Measurements from ENCODE around the gene FBXO36. TPM values are rescaled to one million over a fixed set of nuclear protein-coding genes. Genes with fewer than 3 reads are reported as not detected.

FBXO36 gene
- total RNA-seq, 3 donors from 2014 or later, result 0.76 to 0.84 (median 0.81) TPM

GRCh38 chr2:229970406-229970805 lies 48.1 kb downstream of the FBXO36 start:
- no peaks in the 10 kb centered on the region for H3K4me1 Mint-ChIP-seq (ENCODE audit: low read depth)
- H3K9me3 Mint-ChIP-seq, result no peaks in the 10 kb centered on the region
- H3K4me3 Mint-ChIP-seq, result no peak overlapping the region
- DNase-seq (no peak), ATAC-seq (no peak)
- H3K36me3 Mint-ChIP-seq (ENCODE audit: insufficient read depth), result peaks cover 2% of the 10 kb centered on the region
- no peaks in the 10 kb centered on the region for H3K27me3 Mint-ChIP-seq (ENCODE audit: low read depth)

GRCh38 chr2:229971298-229971790 lies 49.0 kb downstream of the FBXO36 start:
- H3K4me3 Mint-ChIP-seq, result no peak overlapping the region

DNA sequence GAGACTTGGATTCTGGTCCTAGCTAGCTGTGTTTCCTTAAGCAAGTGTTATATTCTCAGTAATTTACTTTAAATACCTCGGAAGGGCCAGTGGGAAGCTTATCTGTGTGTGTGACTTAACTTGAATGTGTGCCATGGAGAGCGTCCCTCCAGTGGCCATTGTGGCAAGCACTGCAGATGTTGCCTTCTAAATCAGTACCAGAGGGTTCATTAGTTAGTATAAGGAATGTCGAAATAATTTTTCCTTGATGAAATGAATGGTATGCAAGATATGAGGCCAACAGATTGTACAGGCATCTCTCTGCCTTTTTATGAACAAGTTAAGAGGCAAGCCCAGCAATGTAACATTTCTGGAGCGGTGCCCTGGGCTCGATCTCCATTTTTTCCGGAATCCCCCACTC lies 52.0 kb downstream of the FBXO36 start:
- H3K27me3 Mint-ChIP-seq (ENCODE audit: low read depth), result no peaks in the 10 kb centered on the region
- H3K4me3 Mint-ChIP-seq, result no peak overlapping the region
- H3K9me3 Mint-ChIP-seq, result no peaks in the 10 kb centered on the region
- no peak for ATAC-seq
- peaks cover 2% of the 10 kb centered on the region for H3K36me3 Mint-ChIP-seq (ENCODE audit: insufficient read depth)
- H3K4me1 Mint-ChIP-seq (ENCODE audit: low read depth), result no peaks in the 10 kb centered on the region
- no peak for DNase-seq

More at GRCh38 chr2:229971298-229971790, 49.0 kb downstream of the FBXO36 start:
- Mint-ChIP-seq H3K36me3 (ENCODE audit: insufficient read depth) (peaks cover 2% of the 10 kb centered on the region), H3K9me3 (no peaks in the 10 kb centered on the region), H3K4me1 (ENCODE audit: low read depth) (no peaks in the 10 kb centered on the region), H3K27me3 (ENCODE audit: low read depth) (no peaks in the 10 kb centered on the region)
- no peak for ATAC-seq
- DNase-seq, result no peak

DNA sequence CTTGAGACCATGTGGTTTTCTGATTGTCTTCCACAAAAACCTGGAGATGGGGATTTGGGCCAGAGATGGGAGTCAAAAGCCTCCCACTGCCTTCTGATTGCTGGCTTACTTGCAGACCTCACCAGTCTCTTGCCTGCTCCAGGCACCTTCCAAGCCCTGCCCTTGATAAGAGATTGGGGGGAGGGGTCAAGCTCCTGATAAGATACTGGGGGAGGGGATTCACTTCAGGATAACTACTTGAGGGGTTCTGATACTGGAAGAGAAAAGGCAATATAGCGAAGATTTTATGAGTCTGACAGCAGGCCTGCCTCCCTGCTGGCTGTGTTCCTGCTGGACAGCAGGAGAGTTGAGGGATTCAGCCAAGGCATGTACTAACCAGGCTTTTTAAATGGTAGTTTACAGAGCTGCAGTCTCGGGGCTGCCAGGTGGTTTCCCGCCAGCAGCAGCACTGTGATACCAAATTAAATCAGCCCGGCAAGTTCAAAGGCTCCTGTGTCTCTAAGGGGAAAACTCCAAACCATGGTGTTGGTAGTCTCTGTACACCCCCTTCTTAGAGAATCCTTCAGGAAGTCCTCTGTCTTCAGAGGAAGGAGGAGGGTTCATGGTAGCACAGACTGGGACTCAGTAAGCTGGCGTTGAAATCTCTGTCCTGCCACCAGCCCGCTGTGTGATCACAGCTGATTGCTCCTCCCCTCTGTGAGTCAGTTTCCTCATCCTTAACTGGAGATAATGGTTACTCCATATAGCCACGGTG lies 58.3 kb downstream of the FBXO36 start:
- DNase-seq (no peak), ATAC-seq (peak; percentile 54 to 63)
- Mint-ChIP-seq H3K9me3 (no peaks in the 10 kb centered on the region), H3K4me1 (ENCODE audit: low read depth) (peaks cover 7% of the 10 kb centered on the region), H3K4me3 (no peak overlapping the region), H3K27me3 (ENCODE audit: low read depth) (no peaks in the 10 kb centered on the region), H3K36me3 (ENCODE audit: insufficient read depth) (peaks cover 2% of the 10 kb centered on the region)

- no peak for ATAC-seq
- Mint-ChIP-seq H3K4me1 (ENCODE audit: low read depth) (no peaks in the 10 kb centered on the region), H3K36me3 (ENCODE audit: insufficient read depth) (peaks cover 2% of the 10 kb centered on the region)
Observed at GRCh38 chr2:229993236-229993635, 70.9 kb downstream of the FBXO36 start.

GRCh38 chr2:229996320-229996719 lies 74.0 kb downstream of the FBXO36 start:
- Mint-ChIP-seq H3K9me3 (no peaks in the 10 kb centered on the region), H3K4me1 (ENCODE audit: low read depth) (peaks cover 6% of the 10 kb centered on the region), H3K4me3 (no peak overlapping the region), H3K36me3 (ENCODE audit: insufficient read depth) (peaks cover 2% of the 10 kb centered on the region), H3K27me3 (ENCODE audit: low read depth) (no peaks in the 10 kb centered on the region)
- ATAC-seq (no peak), DNase-seq (no peak)

More at GRCh38 chr2:229993236-229993635, 70.9 kb downstream of the FBXO36 start:
- DNase-seq, result no peak
- H3K27me3 Mint-ChIP-seq (ENCODE audit: low read depth), result no peaks in the 10 kb centered on the region
- H3K4me3 Mint-ChIP-seq, result no peak overlapping the region
- H3K9me3 Mint-ChIP-seq, result no peaks in the 10 kb centered on the region

- DNase-seq (no peak), ATAC-seq (no peak)
- peaks cover 2% of the 10 kb centered on the region for H3K36me3 Mint-ChIP-seq (ENCODE audit: insufficient read depth)
- peaks cover 6% of the 10 kb centered on the region for H3K4me1 Mint-ChIP-seq (ENCODE audit: low read depth)
- H3K9me3 Mint-ChIP-seq, result no peaks in the 10 kb centered on the region
- H3K27me3 Mint-ChIP-seq (ENCODE audit: low read depth), result no peaks in the 10 kb centered on the region
- no peak overlapping the region for H3K4me3 Mint-ChIP-seq
Observed at GRCh38 chr2:229997565-229997964, 75.3 kb downstream of the FBXO36 start.

- H3K9me3 Mint-ChIP-seq, result no peaks in the 10 kb centered on the region
- no peak overlapping the region for H3K4me3 Mint-ChIP-seq
- no peak for DNase-seq
- ATAC-seq, result peak in 1 of 2 donors; percentile 32
- H3K4me1 Mint-ChIP-seq (ENCODE audit: low read depth), result peaks cover 6% of the 10 kb centered on the region
- peaks cover 2% of the 10 kb centered on the region for H3K36me3 Mint-ChIP-seq (ENCODE audit: insufficient read depth)
- no peaks in the 10 kb centered on the region for H3K27me3 Mint-ChIP-seq (ENCODE audit: low read depth)
Observed at GRCh38 chr2:230000118-230000841, 78.0 kb downstream of the FBXO36 start.

- H3K27me3 Mint-ChIP-seq (ENCODE audit: low read depth), result no peaks in the 10 kb centered on the region
- H3K9me3 Mint-ChIP-seq, result no peaks in the 10 kb centered on the region
- H3K4me3 Mint-ChIP-seq, result no peak overlapping the region
- ATAC-seq (peak; percentile 60 to 71), DNase-seq (peak; percentile 81)
- H3K36me3 Mint-ChIP-seq (ENCODE audit: insufficient read depth), result no peaks in the 10 kb centered on the region
- peaks cover 5% of the 10 kb centered on the region for H3K4me1 Mint-ChIP-seq (ENCODE audit: low read depth)
Observed at GRCh38 chr2:230007931-230008707, 85.8 kb downstream of the FBXO36 start.

DNA sequence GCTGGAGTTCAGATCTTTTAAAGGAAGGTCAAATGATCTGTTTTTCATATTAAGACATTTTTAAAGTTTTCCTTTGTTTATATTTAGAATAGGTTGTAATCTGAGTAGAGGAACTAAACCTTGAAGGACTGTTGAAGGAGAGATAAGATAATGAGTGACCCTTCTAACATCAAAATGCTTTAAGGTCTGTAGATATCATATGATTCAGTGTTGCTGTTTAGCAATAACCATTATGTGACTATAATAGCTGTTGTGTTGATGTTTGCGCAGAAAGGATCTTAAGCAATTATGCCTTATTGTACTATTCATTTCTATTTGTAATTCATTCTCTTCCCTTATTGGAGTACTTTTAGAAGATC lies 86.4 kb downstream of the FBXO36 start:
- Mint-ChIP-seq H3K9me3 (no peaks in the 10 kb centered on the region), H3K4me3 (no peak overlapping the region), H3K36me3 (ENCODE audit: insufficient read depth) (no peaks in the 10 kb centered on the region), H3K4me1 (ENCODE audit: low read depth) (peaks cover 5% of the 10 kb centered on the region), H3K27me3 (ENCODE audit: low read depth) (no peaks in the 10 kb centered on the region)
- no peak for ATAC-seq
- no peak for DNase-seq

DNA sequence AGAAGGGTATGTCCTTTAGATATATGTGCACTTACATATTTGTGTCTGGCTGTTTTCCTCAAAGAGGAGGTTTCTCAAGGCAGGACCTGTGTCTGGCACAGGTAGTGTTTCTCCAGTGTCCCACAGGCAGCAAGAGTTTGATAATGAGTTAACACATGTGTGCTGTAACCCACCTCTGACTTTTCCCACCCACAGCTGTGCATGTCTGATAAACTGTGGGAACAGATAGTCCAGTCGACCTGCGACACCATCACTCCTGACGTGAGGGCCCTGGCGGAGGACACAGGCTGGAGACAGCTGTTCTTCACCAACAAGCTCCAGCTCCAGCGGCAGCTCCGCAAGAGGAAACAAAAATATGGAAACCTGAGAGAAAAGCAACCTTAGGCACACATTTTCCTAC lies 88.2 kb downstream of the FBXO36 start:
- no peak for ATAC-seq
- Mint-ChIP-seq H3K27me3 (ENCODE audit: low read depth) (no peaks in the 10 kb centered on the region), H3K36me3 (ENCODE audit: insufficient read depth) (no peaks in the 10 kb centered on the region), H3K4me3 (no peak overlapping the region), H3K9me3 (no peaks in the 10 kb centered on the region), H3K4me1 (ENCODE audit: low read depth) (peaks cover 5% of the 10 kb centered on the region)
- DNase-seq, result no peak

DNA sequence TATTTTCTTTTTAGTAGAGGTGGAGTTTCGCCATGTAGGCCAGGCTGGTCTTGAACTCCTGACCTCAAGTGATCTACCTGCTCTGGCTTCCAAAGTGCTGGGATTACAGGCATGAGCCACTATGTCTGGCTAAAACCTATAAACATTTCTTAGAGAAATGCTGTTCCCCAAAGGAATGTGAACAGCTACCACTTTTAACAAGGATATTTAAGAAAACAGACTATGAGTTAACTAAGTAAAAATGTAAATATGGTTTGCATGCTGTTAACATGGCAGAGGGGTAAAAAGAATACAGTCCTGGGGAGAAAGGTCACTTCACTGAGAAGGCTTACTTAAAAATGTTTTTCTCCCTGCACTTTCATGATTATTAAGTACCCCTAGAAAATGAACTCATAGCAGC lies 89.3 kb downstream of the FBXO36 start:
- Mint-ChIP-seq H3K27me3 (ENCODE audit: low read depth) (no peaks in the 10 kb centered on the region), H3K36me3 (ENCODE audit: insufficient read depth) (no peaks in the 10 kb centered on the region), H3K4me3 (no peak overlapping the region), H3K9me3 (no peaks in the 10 kb centered on the region), H3K4me1 (ENCODE audit: low read depth) (peaks cover 5% of the 10 kb centered on the region)
- DNase-seq (no peak), ATAC-seq (no peak)

DNA sequence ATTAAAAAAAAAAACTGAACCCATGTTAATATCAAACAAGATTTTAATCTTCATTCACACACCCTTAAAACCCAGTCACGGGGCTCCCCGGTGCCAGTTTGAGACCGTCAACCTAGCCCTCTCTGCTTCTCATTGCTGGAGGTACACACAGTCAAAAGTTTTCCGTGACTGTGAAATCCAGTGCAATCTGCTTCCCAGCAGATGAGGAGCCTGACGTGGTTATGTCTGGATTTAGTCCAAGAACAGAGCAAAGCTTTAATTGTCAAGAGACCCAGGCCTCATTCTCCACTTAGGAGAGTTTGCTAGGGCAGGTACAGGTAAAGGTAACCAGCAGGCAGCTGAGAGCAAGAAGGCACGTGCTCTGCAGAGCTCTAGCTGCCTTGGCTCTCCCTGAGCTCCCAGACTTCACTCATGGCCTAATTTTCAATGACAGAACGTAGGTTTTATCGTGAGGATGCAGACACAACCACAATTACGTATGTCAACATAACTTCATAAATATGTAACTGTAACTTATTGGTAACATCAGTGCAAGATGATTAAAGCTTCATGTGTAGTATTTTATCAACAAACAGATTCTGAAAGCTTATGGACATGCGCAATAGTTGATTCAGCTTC lies 90.1 kb downstream of the FBXO36 start:
- DNase-seq, result no peak
- no peak for ATAC-seq
- Mint-ChIP-seq H3K36me3 (ENCODE audit: insufficient read depth) (no peaks in the 10 kb centered on the region), H3K9me3 (no peaks in the 10 kb centered on the region), H3K4me3 (no peak overlapping the region), H3K4me1 (ENCODE audit: low read depth) (peaks cover 5% of the 10 kb centered on the region), H3K27me3 (ENCODE audit: low read depth) (no peaks in the 10 kb centered on the region)

DNA sequence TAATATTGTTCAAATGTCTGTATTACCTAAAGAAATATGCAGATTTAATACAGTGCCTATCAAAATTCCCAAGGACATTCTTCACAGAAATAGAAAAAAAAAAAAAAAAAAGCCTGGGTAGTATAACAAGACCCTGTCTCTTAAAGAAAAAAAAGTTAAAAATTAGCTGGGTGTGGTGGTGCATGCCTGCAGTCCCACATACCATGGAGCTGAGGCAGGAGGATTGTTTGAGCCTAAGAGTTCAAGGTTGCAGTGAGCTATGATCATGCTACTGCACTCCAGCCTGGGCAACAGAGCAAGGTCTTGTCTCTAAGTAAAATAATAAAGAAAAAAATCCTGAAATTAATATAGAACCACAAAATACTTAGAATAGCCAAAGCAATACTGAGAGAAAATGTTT lies 94.5 kb downstream of the FBXO36 start:
- Mint-ChIP-seq H3K27me3 (ENCODE audit: low read depth) (no peaks in the 10 kb centered on the region), H3K9me3 (no peaks in the 10 kb centered on the region), H3K4me1 (ENCODE audit: low read depth) (no peaks in the 10 kb centered on the region), H3K4me3 (no peak overlapping the region), H3K36me3 (ENCODE audit: insufficient read depth) (no peaks in the 10 kb centered on the region)
- ATAC-seq (no peak), DNase-seq (no peak)
